RCC 7860 (cell line): ENCODE results near the gene PPP2R2C.

ENCODE experiments used
- DNase-seq: peaks from one replicate; pipeline ENCODE4 v3.0.0-alpha.2; 2015; ENCODE audit warnings: low spot score
- FAIRE-seq: peaks from 2 replicates; lab custom pipeline; 2012; peaks lifted over from hg19 to GRCh38; lab: Jason Lieb, UNC

The PPP2R2C gene

DNA sequence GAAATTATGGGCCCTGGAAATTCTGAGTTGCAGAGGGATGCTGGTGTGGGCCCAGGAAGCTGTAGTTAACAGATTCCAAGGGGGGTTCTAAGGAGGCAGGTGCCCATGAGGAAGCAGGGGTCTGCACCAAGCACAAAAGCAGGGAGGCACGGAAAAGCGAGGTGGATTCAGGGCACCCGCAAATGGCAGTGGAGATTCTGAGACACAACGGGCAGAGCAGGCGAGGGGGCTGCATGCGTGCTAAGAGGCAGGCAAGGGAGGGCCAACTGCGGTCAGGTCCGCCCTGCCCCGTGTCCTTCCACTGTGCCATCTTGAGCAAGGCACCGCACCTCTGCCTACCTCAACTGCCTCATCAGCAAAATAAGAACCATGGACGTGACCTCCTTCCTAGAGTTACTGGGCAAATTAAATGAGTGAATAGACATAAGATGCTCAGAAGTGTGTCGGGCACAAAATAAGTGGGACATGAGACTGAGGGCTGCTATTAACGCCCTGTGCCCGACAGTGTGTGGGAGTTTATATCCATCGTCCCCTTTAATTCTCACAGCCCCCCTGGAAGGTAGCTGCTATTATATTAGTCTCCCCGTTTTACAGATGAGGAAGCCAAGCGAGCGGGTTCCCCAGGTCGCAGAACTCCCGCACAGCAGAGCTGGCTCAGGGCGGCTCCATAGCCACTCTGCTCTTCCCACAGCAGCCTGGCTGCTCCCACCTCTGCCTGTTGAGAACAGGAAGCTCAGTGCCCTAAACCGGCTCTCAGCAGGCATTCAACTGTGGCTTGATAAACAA is 67.6 kb downstream of the PPP2R2C start:
- no peak for FAIRE-seq
- DNase-seq: no peak

GRCh38 chr4:6403400-6403685 is 69.1 kb downstream of the PPP2R2C start:
- no peak for DNase-seq
- no peak for FAIRE-seq

- FAIRE-seq: no peak
Observed at GRCh38 chr4:6402566-6403399, 69.6 kb downstream of the PPP2R2C start.

GRCh38 chr4:6401797-6402196 is 70.6 kb downstream of the PPP2R2C start:
- DNase-seq (no peak), FAIRE-seq (no peak)

More at GRCh38 chr4:6402566-6403399, 69.6 kb downstream of the PPP2R2C start:
- no peak for DNase-seq

DNA sequence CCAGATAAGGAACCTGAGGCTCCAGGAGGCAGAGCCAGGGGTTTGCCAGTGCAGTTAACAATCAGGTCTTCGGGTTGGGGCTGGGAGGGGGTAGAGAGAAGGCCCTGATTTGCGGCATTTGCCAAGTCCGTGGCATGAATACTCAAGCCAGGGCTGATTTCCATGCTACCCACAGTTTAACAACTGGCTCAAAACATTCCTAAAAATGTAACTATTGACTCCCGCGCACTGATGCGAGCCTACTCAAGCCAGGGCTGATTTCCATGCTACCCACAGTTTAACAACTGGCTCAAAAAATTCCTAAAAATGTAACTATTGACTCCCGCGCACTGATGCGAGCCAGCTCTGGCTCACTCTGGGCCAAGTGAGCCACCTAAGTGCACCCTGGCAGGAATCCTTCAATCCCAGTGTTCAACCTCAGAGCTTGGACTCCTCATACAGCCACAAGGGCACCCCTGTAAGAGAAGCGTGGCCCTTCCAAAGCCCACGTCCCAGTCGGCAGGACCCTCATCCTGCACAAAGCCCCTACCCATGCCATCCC is 75.6 kb downstream of the PPP2R2C start:
- no peak for DNase-seq
- FAIRE-seq: no peak

GRCh38 chr4:6395466-6396228 is 76.8 kb downstream of the PPP2R2C start:
- FAIRE-seq: no peak
- DNase-seq: no peak

DNA sequence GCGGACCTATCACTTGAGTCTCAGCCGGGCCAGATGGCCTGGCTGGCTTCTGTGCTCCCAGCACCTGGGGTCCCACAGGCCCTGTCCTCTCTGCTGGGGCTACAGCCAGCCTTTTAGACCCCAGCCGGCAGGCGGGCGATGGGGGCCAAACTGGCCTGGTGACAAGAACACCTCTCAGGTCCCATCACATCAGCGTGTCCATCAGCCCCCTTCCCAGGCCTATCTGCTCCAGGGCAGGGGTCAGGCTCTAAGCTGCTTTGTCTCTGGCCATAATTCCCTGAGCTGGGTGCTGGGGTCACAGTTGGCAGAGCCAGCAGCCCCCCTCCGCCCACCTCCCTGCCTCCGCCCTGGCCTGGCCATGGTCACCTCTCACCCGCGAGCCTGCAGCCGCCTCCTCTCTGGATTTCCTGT is 77.7 kb downstream of the PPP2R2C start:
- DNase-seq (no peak), FAIRE-seq (no peak)

- FAIRE-seq (no peak), DNase-seq (no peak)
Observed at GRCh38 chr4:6393544-6394475, 78.6 kb downstream of the PPP2R2C start.

- no peak for FAIRE-seq
- no peak for DNase-seq
Observed at GRCh38 chr4:6393066-6393465, 79.3 kb downstream of the PPP2R2C start.

- no peak for FAIRE-seq
- DNase-seq: no peak
Observed at GRCh38 chr4:6392407-6392806, 80.0 kb downstream of the PPP2R2C start.

DNA sequence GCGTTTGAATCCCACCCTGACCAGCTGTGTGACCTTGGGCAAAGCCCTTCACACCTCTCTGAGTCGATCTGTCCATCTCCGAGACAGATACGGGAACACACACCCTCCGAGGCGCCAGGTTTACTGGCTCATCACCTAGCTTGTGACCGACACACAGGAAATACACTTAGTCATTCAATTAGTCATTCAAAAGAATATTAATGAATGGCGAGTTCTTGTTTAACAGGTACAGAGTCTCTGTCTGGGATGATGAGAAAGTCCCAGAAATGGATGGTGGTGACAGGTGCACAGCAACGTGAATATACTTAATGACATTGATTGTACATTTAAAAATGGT is 80.6 kb downstream of the PPP2R2C start:
- FAIRE-seq: no peak
- peak; percentile 8 for DNase-seq

- DNase-seq (no peak), FAIRE-seq (no peak)
Observed at GRCh38 chr4:6391186-6391851, 81.1 kb downstream of the PPP2R2C start.

DNA sequence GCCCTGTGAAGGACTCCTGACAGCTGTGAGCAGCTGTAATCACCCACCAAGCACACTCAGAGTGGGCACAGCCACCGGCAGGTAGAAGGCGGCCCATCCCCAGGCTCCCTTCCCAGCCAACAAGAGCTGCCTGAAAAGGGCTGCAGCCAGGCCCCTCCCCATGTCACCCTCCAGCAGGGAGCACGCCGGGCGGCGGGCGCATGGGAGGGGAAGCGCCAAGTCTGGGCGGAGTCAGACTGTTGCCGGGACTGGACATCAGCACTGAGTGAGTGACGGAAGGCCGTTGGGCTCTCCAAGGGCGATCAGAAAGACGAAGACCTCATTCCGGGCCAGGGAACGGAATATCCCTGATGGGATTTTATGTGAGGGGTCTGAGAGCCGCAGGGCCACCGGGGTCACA is 82.1 kb downstream of the PPP2R2C start:
- FAIRE-seq: no peak
- DNase-seq: no peak

- no peak for FAIRE-seq
- no peak for DNase-seq
Observed at GRCh38 chr4:6389142-6389825, 83.1 kb downstream of the PPP2R2C start.

GRCh38 chr4:6388713-6389112 is 83.7 kb downstream of the PPP2R2C start:
- no peak for DNase-seq
- FAIRE-seq: no peak

GRCh38 chr4:6387946-6388345 is 84.5 kb downstream of the PPP2R2C start:
- no peak for DNase-seq
- FAIRE-seq: no peak

DNA sequence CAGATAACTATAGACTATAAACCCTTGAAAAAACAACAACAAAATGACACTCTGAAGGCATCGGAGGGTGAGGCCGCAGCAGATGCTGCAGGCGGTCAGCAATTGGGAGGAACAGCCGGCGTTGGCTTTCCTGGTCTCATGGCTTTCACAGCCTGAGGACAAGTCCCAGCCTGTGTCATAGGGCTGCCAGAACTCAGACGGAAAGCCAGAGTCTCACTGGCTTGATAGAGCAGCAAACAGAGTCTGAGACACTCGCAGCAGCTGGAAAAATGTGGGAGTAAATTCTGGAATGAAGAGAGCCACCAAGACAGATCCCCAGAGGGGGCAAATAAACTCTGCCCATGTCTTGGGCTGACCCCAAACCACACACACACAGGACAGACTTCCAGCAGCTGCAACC is 86.3 kb downstream of the PPP2R2C start:
- no peak for DNase-seq

DNA sequence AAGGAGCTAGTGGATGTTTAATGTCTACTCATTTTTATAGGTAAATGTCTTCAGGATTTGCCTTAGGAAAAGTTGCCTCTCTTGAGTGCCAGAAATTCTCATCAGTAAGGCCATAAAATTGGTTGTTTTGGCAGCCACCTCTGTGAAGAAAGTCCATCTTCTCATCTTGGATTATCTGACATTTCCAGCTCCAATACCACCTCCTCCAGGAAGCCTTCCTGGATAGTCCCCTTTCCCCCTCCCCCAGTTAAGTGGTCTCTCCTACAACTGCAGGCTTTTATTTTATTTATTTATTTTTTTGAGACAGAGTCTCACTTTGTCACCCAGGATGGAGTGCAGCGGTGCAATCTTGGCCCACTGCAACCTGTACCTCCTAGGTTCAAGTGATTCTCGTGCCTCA is 87.1 kb downstream of the PPP2R2C start:
- DNase-seq: no peak
- FAIRE-seq: no peak

More for the DNA sequence above, 86.3 kb downstream of the PPP2R2C start:
- FAIRE-seq: no peak

- DNase-seq: no peak
- FAIRE-seq: no peak
Observed at GRCh38 chr4:6384541-6384940, 87.9 kb downstream of the PPP2R2C start.
